Measurements from ENCODE around the gene PPFIBP1.
A peak's percentile ranks its signal among the peaks of the same experiment; 100 is the strongest.

Gene PPFIBP1

DNA sequence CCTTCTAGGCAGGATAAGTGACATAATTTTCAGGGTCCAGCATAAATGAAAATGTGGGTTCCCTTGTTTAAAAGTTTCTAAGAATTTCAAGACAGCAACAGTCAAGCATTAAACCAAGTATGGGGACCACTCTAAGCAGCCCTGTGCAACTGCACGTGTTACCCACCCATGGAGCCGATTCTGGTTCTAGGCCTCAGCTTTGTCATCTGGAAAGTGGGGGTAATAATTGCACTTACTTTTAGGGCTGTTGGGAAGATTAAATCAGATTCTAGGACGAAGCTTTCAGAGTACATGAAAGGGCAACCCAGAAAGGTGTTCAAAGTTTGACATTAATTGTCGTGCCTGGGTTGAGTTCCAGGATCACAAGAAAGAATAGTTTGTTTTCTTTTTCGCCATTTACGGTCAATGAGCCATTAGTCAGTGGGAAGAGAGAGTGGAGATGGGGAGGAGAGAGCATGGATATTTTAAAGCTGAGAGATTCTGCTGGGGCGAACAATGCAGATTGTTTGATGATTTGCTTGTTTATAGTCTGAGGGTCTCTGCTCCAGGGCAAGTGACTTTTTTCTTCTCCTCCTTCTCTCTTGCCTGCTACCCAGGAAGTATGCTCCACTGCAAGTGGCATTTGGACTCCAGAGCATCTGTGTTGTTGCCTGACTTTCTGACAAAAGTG lies 10.7 kb upstream of the PPFIBP1 start:
- no peak for DNase-seq

DNA sequence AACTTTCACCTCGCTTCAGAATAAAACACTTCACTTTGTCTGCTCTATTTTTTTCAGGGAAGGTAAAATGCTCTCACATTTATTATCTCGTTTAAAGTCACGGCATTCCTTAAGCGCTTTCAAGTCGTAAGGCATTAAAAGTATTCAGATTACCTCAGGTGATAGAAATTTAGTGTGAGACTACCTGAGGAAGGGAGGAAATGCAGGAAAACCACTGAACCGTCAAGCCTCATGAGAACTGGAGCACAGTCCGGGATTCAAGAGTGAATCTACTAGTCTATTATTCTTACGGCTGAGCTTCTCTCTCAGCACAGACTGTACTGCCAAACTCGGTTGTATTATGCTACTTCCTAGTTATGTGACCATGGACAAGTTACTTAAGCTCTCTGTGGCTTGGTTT lies 8.3 kb upstream of the PPFIBP1 start:
- no peak for DNase-seq

DNA sequence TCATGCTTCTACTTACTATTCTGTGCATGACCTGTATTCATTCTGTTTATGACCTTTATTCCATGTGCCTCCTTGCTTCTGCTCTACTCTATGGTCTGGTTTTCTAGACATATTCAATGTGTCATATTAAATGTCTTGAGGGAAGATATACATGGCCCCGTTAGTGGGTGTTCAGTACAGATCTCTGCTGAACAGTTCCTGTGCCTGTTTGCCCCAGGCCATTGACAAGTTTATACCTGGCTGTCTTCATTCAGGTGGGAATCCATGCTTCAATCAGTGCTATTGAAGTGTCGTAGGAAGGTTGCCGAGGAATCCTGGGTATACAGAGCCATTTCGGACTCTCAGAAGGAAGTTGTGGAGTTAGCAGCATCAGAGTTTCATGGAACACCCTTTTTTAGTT lies 7.4 kb upstream of the PPFIBP1 start:
- DNase-seq = no peak

DNA sequence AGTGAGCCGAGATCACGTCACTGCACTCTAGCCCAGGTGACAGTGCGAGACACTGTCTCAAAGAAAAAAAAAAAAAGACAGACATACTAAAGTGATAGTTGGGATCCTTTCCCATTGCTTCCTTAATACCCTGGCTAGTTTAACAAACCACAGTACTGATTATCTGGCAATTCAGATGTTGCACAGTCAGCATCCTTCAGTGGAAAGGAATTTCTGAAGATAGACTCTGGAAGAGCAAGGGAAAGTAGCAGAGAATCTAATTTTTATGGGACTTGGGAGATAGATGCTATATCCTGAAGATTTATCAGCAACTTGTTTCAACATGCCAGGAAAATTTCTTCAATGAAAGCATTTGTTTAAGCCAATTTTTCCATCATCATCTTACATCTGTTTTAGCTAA lies 6.5 kb upstream of the PPFIBP1 start:
- no peak for DNase-seq

DNA sequence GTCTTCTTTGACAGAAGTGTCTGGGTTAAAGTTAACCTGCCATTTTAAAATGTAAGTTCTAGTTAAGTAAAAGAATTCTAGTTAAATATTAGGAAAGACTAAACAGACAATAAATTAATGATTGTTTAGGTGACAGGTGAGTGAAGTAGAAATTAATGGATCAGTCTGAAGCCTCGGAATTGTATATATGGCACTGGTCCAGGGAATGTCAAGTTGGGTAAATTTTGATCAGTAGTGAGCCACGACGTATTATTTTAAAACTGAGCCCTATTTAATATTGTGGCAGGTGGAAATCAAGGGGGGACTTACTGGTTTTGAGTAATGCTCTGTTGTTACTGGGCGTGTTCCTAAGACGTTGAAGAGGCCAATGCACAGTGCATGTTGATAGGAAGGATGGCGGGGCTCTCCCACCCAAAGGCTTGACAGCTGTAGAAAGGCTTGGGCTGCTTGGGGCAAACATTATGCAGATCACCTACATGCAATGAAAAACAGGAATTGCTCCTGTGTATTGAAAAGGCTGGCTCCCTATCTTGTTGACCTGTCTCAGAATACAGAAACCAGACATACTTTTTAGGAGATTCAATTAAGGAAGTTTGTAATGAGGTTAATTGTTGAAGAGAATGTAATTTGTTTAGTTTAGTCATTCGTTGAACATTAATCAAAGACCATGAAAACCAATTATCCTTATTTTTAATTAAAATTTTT lies 5.9 kb upstream of the PPFIBP1 start:
- no peak for DNase-seq

DNA sequence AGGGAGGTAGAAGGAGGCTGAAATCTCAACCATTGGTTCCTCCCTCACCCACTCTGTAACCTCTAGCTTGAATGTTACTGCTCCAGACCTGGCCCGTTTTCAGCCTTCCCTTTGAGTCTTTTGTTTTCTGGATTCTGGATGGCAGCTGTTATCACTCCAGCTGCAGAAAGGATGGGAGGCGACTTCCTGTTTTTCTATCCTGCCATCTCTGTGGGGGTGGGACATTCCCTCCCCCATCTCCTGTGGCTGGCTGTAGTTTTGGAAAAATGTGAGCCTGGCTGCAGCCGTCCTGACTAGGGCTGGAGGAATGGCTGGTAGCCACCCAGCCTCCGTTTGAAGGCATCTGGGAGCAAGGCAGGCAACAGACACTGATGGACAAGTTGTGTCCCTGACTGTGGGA lies 2.9 kb upstream of the PPFIBP1 start:
- no peak for DNase-seq

DNA sequence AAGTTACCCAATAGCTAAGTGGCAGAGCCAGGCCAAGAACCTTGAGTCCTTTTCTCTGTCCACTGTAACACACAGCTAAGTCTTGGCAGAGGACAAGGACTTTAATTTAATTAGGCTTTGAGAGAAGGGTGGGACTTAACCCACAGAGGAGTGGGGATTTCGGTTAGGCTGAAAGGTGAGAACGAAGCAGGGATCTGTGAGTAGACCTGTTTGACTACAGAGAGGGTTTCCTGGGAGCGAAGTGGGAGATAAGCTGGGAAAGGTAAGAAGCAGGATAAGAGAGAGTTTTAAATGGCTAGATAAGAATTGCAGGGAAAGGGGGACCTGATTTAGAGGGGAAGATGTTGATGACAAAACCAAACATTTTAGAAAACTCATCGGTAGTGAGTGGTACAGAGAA lies 2.0 kb upstream of the PPFIBP1 start:
- no peak for DNase-seq

DNA sequence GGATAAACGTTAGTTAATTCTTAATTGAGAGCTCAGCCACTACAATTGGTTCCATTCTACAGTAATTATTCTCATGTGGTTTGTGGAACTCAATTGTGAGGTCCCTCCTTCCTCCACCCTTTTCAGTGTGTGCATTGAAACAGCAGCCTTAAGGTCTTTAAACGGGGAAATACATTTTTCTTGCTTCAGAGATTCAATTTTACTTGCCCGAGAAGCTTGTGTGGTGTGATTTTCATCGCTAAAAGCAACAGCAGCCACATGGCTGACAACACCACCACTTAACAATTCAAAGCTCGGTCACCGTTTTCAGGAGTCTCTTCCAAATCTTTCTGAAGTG lies 733 bp upstream of the PPFIBP1 start:
- DNase-seq = peak; percentile 4

DNA sequence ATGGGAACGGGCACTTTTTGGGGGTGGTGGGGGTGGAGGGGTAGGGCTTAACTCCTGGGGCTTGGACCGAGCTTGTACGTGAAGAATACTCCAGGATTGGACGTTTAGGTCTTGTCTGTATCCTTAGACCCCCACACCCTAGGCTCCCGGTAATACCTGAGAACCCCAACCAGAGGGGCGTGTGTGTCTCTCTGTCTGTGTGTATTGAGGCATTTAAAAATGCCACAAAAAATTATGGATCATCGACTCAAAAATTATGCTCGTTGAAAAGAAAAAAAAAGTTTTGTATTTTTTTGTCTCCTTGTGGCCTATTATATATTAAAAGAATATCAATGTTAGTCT lies 459 bp downstream of the PPFIBP1 start:
- no peak for DNase-seq

DNA sequence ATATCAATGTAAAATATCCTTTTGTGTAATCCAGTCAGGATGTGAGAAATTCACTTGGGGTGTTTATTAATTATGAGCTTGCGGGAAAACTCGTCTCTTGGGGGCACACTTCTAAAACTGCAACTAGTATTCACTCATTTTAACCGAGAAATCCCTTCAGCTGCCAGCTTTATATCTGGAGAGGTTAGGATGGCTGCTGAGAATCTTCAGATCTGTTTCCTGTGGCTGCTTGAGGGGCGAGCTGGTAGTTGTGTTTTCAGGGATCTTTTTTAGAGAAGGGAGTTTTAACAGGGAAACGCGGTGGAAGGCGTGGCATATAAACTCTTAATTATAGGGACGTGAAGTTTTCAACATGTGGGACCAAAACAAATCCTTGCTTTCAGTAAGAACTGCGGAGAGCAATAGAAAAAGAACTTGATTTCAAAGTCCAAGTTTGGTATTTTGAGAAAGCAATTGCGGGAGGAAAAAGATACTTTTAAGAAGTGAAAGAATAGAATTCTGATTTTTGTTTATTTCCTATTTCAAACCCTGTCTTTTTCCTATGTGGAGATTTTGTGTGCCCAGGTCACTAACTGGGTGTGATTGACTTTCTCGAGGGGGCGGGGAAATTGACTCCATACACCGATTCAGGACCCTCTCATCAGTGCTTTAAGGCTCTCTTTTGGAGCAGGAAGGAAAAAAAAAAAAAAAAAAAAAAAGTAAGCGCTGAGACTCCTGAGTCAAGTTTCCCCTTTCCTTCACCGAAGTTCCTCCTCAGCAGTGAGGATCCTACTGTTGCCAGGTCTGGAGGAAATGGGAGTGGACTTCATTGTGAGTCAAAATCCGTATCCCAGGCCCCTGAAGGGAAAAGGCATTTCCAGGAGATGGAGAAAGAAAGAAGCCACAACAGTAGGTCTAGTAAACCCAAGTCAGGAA lies 1.1 kb downstream of the PPFIBP1 start:
- peak; percentile 5 for DNase-seq

DNA sequence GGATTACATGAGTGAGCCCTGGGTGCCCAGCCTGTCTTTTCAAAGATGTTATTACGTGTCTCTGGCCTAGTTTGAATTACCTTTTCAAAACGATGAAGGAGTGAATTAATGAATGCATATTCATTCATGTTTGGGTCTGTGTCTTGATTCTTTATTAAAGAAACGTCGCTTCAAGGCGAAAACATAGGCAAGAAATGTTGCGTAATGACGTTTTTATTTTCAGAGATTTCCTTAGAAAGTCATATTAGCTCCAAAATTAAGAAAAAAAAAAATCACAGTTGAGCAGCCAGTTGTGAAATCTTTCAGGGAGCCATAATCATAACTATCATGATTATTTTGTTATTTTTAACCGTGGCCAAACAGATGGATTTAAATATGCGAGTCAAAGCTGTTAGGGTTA lies 3.5 kb downstream of the PPFIBP1 start:
- DNase-seq = no peak

DNA sequence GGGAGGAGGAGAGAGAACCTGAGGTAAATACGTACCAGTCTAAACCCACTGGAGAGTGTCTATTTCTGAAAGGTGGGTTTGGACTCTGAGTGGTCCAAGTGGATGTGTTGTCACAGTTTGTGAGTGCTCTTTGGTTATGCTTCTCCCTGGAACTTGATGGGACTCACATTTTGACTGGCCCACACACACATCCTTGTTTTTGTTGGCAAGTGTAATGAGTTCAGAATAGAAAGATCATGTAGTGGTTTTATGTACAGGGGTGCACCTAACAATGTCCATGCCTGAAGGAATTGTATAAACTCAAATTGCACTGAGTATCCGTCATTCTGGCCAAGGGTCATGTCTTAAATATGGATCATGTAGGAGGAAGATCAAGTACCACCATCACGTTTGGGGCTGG lies 4.8 kb downstream of the PPFIBP1 start:
- no peak for DNase-seq

DNA sequence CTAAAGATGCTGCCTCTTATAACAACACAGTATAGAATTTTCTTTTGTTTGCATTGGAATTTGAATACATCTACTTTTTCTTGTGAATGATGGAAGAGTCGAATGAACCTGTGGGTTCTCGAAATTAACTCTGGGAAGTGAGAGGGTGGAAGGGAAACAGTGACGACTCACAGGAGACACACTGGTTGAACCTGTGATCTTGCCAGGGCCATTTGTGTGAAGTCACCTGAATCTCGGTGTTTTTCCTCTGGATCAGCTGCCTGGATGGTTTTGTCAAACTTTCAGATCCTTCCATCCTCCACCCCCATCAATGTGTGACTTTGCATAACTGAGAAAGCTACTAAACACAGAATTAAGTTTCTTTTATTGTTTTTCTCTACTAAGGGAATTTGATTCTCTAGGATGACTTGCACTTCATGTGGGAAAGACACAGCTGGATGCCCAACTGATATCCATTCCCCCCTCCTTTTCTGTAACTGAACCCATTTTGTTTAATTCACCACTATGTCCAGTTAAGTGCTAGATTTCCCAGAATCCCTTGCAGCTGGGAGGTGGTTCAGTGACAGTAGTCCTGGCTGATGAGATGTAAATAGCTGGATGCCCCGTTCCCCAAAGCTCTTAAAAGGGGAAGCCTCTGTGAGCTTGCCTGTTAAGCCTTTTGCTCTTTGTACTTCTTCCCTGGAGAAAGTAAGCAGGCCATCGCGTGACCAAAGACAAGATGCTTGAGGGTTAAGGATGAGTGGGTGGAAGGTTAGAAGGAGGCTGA lies 6.3 kb downstream of the PPFIBP1 start:
- no peak for DNase-seq

DNA sequence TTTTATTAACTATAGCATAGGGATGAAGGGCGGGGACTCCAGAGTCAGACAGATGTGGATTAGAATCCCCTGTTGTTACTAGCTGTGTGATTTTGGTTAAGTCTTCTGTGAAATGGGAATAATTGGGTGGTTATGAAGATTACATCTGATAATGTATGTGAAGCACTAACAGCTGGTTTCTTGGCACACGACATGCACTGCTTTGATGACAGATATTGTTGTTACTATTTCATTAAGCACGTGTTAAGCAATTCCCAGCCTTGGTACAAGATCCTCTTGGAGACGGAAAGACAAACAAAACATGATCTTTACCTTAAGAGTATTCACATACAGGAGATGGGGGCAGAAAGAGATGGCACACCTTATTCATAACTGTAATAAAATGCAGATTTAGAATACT lies 7.9 kb downstream of the PPFIBP1 start:
- no peak for DNase-seq

DNA sequence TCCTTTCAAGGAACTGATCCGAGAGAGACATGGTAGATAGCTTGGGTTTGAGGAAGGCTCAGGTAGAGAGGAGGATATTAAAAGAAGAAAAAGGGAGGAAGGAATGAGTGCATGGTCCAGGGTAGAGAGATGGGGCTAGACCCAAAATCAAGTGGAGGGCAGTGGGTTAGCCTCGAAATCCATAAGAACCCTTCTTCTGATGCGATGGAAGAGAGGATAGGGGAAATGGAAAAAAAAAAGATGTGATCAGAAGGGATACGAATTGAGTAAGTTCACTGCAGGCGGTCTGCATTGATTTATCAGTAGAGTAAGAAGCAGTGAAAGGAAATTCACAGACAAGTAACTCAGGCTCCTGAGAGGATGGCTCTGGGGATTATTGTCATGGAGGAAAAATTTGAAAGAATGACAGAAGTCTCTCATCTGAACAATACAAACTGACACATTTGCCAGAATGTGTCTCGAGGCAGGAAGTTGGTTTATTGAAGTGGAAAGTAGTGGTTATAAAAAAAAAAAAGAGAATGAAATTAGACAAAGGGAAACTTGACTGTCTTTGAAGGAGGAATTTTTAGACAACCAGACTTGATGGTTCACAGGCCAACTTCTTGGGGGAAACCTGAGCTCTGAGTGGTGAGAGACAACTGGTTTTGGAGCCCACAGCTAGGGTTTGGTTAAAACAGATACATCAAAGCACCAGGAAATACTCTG lies 10.2 kb downstream of the PPFIBP1 start:
- no peak for DNase-seq

DNA sequence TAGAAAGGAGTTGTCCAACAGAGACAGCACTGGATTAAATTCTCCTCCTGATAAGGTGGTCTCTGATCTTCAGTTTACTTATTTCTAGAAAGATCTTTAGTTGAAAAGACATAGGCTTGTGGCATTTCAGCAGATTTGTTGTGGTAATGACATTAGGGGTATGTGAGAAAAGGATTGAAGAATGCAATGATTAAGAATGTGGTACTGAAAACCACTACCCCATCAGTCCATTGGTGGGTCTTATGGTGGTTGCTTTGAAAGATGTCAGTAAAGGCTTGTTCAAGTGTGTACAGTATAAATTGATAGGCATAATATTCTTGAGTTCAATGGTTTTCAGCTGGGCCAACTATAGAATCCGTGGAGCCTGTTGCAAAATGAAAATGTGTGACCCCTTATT lies 10.8 kb downstream of the PPFIBP1 start:
- no peak for DNase-seq

DNA sequence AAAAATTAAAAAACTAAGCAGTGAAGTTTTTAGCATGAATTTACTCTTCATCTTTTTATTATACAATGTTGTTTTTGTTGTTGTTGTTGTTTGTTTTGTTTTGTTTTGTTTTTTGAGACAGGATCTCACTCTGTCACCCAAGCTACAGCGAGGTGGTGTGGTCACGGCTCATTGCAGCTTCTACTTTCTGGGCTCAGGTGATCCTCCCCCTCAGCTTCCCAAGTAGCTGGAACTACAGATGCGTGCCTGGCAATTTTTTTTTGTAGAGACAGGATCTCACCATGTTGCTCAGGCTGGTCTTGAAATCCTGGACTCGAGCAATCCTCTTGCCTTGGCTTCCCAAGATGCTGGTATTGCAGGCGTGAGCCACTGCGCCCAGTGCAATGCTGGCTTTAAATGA lies 11.3 kb downstream of the PPFIBP1 start:
- DNase-seq = no peak

DNA sequence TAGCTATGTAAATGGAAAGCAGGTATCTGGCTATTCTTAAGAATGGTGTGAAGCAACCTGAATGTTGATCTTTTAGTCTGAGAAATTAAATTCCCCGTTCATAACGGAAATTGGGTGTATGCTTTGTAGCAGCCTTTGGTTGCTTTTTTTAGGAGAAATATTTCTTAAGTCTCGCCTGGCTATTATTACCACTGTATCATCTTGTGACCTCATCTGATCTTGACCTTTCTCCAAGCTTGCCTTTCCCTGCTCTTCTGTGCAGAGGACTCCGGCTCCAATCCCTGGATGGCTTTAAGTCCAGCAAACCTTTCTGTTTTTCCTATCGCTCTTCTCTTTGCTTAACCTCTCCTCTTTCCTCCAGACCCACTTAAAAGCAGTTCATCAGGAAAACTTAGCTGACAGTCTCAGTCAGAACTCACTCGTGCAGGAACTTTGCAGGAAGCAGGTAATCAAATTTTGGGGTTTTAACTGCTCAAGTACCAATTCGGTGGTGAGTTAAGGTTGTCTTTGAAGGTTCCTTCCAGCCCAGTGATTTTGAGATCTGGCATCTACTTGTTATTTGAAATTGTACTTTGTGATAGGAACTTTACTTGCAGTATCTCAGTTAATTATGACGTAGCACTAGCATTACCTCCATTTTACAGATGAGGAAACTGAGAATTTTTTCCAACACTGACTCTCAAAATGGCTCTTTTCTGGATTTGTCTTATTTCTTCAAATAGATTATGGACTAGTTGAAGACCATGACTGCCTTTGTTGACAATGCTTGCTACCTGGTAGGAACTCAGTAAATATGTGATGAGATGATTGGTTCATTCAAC lies 14.1 kb downstream of the PPFIBP1 start:
- DNase-seq = no peak

DNA sequence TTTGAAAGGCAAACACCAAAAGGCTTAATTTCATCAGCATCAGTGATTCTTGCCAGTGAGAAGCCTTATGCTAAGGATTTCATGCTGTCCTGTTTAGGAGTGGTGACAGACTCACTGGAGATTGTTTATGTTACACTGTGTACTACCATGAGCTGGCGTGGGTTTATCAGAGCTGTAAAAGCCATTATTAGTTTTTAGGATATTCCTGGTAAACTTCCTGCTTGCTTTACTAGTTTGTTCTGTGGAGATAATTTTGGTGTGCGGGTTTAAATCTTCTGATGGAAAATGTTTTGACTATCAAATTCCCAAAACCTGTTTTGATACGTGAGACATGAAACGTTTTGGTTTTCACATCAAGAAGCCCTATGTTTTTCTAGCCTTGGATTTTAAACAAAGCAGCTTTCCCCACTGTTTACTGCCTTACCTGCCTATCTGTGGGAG lies 15.2 kb downstream of the PPFIBP1 start:
- no peak for DNase-seq

DNA sequence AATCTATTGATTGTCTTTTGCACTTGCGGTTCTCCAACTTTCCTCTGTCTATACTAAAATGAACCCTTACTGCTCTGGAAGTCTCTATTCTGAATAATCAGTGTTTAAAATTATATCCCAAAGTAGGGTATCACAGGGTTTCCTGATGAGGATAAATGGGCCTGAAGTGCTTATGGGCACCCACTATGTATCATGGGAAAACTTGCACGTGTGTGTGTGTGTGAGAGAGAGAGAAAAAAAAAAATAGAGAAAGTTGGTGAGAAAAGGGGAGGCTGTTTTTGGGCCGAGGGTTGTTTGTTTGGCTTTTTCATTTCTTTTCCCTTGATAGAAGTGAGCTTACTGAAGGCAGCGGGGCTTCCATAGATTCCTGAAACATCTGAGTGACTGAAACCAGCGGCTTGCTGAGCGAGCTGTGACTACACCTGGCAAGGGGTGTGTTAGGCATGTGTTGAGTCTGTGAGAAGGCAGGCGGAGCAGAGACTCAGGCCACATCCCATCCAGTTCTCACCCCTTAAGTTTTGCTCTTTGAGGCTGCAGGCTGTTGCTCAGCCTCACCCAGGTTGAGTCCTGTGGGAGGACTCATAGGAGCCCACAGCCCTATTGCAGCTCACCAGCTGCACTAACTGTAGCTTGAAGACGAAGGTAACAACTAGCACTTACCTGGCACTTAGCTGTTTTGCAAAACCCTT lies 17.2 kb downstream of the PPFIBP1 start:
- no peak for DNase-seq

DNA sequence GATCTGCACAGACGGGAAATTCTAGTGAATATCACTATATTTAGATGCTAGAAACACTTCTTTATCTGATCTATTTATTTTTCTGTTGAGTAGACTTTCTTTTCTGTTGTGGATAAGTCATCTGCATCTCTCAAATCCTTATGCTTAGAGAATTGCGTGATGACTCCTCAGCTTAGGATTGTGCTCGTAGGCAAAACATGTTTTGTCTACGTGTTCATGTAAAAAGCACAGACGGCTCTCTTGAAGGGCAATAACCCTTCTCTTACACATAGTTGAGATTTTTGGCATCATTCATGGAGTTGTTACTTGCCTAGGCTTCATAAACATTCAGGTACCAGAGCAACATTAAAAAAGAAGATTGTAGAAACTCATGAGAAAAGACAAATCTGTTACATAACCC lies 18.6 kb downstream of the PPFIBP1 start:
- no peak for DNase-seq

Measured in RPMI8226 (cell line).